Germinal center (tissue), 1 donor: ENCODE measurements around the gene SH3D19.
"Not testable (repeated sequence)": the region's sequence is repeated elsewhere in the genome, so short reads cannot be mapped to it uniquely, and the experiment has no call there.

Experiments
- DNase-seq: peaks from one replicate; pipeline ENCODE4 v3.0.0; 2012; ENCODE audit warnings: mixed read lengths, low spot score

The SH3D19 gene

GRCh38 chr4:151267822-151268535, 57.4 kb downstream of the SH3D19 start:
- DNase-seq: no peak

GRCh38 chr4:151267104-151267503, 58.3 kb downstream of the SH3D19 start:
- no peak for DNase-seq

GRCh38 chr4:151266497-151266896, 58.9 kb downstream of the SH3D19 start:
- DNase-seq: no peak

GRCh38 chr4:151263455-151263854, 62.0 kb downstream of the SH3D19 start:
- DNase-seq: no peak

- DNase-seq: no peak
These were observed 64.9 kb downstream of the SH3D19 start for GRCh38 chr4:151260526-151260925.

- DNase-seq: no peak
These were observed 65.7 kb downstream of the SH3D19 start for GRCh38 chr4:151259752-151260151.

- no peak for DNase-seq
These were observed 67.7 kb downstream of the SH3D19 start for GRCh38 chr4:151257704-151258103.

GRCh38 chr4:151256134-151256533, 69.3 kb downstream of the SH3D19 start:
- no peak for DNase-seq

- DNase-seq: not testable (repeated sequence)
These were observed 69.7 kb downstream of the SH3D19 start for GRCh38 chr4:151255680-151256079.

- DNase-seq: not testable (repeated sequence)
These were observed 70.2 kb downstream of the SH3D19 start for GRCh38 chr4:151255226-151255625.

- no peak for DNase-seq
These were observed 73.7 kb downstream of the SH3D19 start for GRCh38 chr4:151251603-151252304.

GRCh38 chr4:151250706-151251105, 74.7 kb downstream of the SH3D19 start:
- DNase-seq: no peak

GRCh38 chr4:151248519-151248918, 76.9 kb downstream of the SH3D19 start:
- DNase-seq: no peak

- DNase-seq: no peak
These were observed 78.0 kb downstream of the SH3D19 start for GRCh38 chr4:151247395-151247794.

- no peak for DNase-seq
These were observed 78.7 kb downstream of the SH3D19 start for GRCh38 chr4:151246742-151247141.

GRCh38 chr4:151242305-151242704, 83.1 kb downstream of the SH3D19 start:
- no peak for DNase-seq

- DNase-seq: no peak
These were observed 85.8 kb downstream of the SH3D19 start for GRCh38 chr4:151239608-151240007.

GRCh38 chr4:151238477-151238876, 86.9 kb downstream of the SH3D19 start:
- DNase-seq: no peak

- DNase-seq: no peak
These were observed 89.4 kb downstream of the SH3D19 start for GRCh38 chr4:151236036-151236435.

- DNase-seq: not testable (repeated sequence)
These were observed 90.0 kb downstream of the SH3D19 start for GRCh38 chr4:151235373-151235772.

- DNase-seq: no peak
These were observed 91.8 kb downstream of the SH3D19 start for GRCh38 chr4:151233600-151233999.

GRCh38 chr4:151231915-151232595, 93.3 kb downstream of the SH3D19 start:
- DNase-seq: no peak
